Measurements from ENCODE around the gene ELMO3. TPM values are rescaled to one million over a fixed set of nuclear protein-coding genes. Genes with fewer than 3 reads are reported as not detected.

ELMO3 gene
- total RNA-seq, 1 experiment from 2014 or later, result 8.6 TPM

DNA sequence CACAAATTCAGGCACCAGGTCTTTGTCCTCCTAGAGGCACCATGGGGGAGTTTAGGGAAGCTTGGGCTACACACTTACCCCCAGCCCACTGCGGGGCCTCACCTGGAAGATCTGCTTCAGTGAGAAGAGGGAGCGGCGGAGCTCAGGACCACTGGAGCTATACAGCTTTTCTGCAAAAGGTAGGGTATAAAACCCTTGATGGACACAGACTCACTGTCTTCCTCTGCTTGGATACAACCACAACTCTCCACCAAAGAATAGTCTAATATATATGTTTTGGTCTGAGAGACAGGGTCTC, 39.3 kb downstream of the ELMO3 start:
- H3K4me1 Mint-ChIP-seq, result peaks cover 13 to 20% of the 10 kb centered on the region in 2 experiments
- Histone ChIP-seq H3K79me2 (ENCODE audit: insufficient read depth, low read length) (no peaks in the 10 kb centered on the region), H3K18ac (ENCODE audit: insufficient read length, low read depth, low read length) (no peak overlapping the region), H3K23ac (ENCODE audit: insufficient read length, low read depth, low read length) (no peak overlapping the region), H2AK5ac (ENCODE audit: insufficient read length, low read length) (no peak overlapping the region), H2AFZ (ENCODE audit: low read length) (no peak overlapping the region), H3K27me3 (ENCODE audit: insufficient read depth, low read length) (no peaks in the 10 kb centered on the region), H2BK20ac (ENCODE audit: low read depth, low read length, poor library complexity, severe bottlenecking) (no peak overlapping the region), H2BK120ac (ENCODE audit: low read depth, low read length, poor library complexity, severe bottlenecking) (no peak overlapping the region), H2BK15ac (ENCODE audit: low read depth, low read length) (no peak overlapping the region), H2BK12ac (ENCODE audit: insufficient read length, low read depth, low read length) (no peak overlapping the region), H3K27ac (ENCODE audit: insufficient read length, low read depth, low read length) (no peak overlapping the region), H3T11ph (ENCODE audit: low read length) (no peak overlapping the region), H4K8ac (replicated peaks; ENCODE audit: insufficient read length, low read depth, low read length) (no peak overlapping the region), H3K9ac (ENCODE audit: extremely low read depth, insufficient read length, low read length) (no peak overlapping the region), H3K9me3 (ENCODE audit: control insufficient read depth, low read depth, low read length) (no peaks in the 10 kb centered on the region), H4K91ac (ENCODE audit: insufficient read length, low read depth, low read length) (no peak overlapping the region), H4K5ac (ENCODE audit: insufficient read length, low read depth, low read length) (no peak overlapping the region), H3K23me2 (ENCODE audit: insufficient read length, low read depth, low read length, poor library complexity, severe bottlenecking) (no peaks in the 10 kb centered on the region), H3K79me1 (ENCODE audit: insufficient read depth, low read depth, low read length, poor library complexity, severe bottlenecking) (peaks cover 4% of the 10 kb centered on the region), H3K4me2 (ENCODE audit: insufficient read depth, insufficient read length, low read length) (no peak overlapping the region), H3K14ac (ENCODE audit: insufficient read depth, low read length) (no peak overlapping the region), H3K4me1 (ENCODE audit: insufficient read depth, low read length) (peaks cover 11% of the 10 kb centered on the region; the same call in 1 of the 2 replicates), H3K4ac (ENCODE audit: low read depth, low read length) (no peak overlapping the region), H2BK5ac (ENCODE audit: insufficient read length, low read length) (no peak overlapping the region), H4K20me1 (ENCODE audit: control insufficient read depth, insufficient read depth, insufficient read length) (peaks cover 3% of the 10 kb centered on the region), H3K56ac (ENCODE audit: insufficient read length, low read depth, low read length) (no peak overlapping the region)
- no peak for DNase-seq
- TF ChIP-seq CTCF (conservative IDR thresholded peaks at IDR 0.05), result no peak
- WGBS (ENCODE audit: extremely low coverage, insufficient read length, low lambda C conversion rate), result no CpG with 5 or more reads among the region's 3 CpGs
- no peak overlapping the region for H3K27ac Mint-ChIP-seq
- no peaks in the 10 kb centered on the region for H3K27me3 Mint-ChIP-seq (ENCODE audit: low read depth)
- peaks cover 23 to 57% (median 39%) of the 10 kb centered on the region in 3 experiments for H3K36me3 Mint-ChIP-seq (ENCODE audit: insufficient read depth in 1 of 3, low read depth in 3 of 3)
- no peaks in the 10 kb centered on the region for H3K9me3 Mint-ChIP-seq
- no peak overlapping the region for H3K4me3 Mint-ChIP-seq

Measured in H9 (cell line).